NCI-H2081 (cell line): ENCODE results near the gene POFUT1.
"Not testable (repeated sequence)": the region's sequence is repeated elsewhere in the genome, so short reads cannot be mapped to it uniquely, and the experiment has no call there.

Experiments used
- DNase-seq, 2 experiments: peaks; one replicate each; lab custom pipeline; 2025; lab: John Stamatoyannopoulos, UW

The POFUT1 gene

GRCh38 chr20:32189123-32189410 lies 18.6 kb upstream of the POFUT1 start:
- no peak for DNase-seq

GRCh38 chr20:32189691-32190615 lies 17.7 kb upstream of the POFUT1 start:
- DNase-seq, result no peak

GRCh38 chr20:32190616-32191415 lies 16.9 kb upstream of the POFUT1 start:
- DNase-seq, result no peak

DNA sequence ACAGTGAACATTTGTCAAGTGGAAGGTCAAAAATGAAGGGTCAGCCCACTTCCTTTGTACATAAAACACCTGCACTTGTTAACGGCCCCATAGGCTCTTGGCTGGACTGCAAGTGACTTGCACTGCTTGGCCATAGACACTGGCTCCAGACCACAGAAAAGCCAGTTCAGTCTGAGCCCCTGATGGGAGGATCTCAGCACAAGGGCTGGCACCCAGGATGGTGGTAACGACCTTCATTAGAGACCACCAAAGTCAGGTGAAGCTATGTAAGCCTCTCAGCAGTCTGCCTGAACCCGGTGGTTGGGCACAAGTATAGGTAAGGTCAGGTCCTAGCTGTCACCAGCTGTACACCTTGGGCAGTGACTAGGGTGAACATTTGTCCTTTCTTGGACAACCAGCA lies 16.3 kb upstream of the POFUT1 start:
- DNase-seq, result no peak

DNA sequence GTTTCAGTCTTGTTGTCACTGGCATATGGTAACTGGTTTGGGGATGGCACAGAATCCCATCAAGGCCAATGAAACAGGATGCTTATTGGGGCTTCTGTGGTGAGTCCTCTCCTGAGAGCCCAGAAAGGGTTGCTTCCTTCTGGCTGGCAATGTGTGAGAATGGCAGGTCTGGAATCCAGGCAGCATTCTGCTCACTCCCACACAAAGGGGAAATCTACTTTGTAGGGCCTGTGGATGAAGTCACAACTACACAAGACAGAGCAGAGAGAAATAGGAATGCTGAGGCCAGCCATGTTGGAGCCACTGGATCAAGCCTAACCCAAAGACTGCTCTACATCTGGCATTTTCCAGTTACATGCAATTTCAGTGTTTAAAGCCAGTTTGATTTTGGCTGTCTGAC lies 15.8 kb upstream of the POFUT1 start:
- no peak for DNase-seq

DNA sequence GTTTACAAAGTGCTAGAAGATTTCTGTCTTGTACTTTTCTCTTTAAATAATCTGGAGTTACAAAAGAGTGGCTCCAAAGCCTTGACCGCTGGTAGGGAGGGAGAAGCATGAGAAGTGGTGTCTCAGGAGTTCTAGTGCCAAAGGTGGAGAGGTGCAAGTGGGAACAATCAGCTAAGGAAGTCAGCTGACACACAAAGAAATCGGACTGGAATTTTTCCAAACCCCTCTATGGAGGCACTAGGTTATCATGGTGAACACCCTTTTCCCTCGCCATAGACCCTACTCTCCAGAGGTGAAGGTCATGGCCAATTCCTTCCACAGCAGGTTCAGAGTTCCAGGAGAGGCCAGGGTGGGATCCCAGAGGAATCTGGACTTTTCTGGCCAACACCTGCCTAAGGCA lies 15.0 kb upstream of the POFUT1 start:
- DNase-seq, result no peak

DNA sequence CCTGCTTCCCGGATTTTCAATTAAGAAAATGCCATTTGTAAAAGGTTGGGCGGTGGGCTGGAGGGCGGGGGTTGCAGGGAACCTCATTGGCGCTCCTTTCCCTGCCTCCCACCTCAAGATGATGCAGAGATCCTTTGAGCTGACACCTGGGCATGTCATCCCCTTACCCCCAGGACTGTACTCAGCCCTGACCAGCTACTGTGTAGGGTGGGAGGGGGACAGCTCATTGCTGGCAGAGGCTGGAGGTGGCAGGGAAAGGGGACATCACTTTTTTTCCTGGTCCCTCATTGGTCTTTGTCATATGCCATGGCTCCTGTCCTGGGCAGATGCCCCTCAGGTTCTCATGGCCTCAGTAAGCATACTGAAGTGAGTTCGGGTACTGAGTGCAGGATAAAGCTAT lies 14.3 kb upstream of the POFUT1 start:
- not testable (repeated sequence) for DNase-seq

- no peak for DNase-seq
Observed at GRCh38 chr20:32193996-32194395, 13.7 kb upstream of the POFUT1 start.

DNA sequence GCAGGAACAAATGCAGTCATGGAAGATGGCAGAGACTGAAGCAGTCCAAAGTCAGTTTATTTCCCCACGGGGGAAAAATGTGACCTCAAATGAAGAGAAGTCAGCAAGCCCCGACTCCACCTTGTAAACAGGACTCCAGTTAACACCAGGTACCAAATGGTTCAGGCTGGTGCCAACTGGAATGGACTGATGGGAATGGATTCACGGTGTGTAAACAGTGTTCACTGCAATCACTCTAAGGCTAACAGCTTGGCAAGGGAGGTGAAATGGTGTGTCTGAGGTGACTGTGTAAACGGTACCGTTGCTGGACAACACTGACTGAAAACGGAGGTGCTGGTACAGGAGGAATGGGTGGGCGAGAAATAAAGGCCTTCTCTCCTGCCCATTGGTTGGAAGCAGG lies 12.1 kb upstream of the POFUT1 start:
- no peak for DNase-seq

- DNase-seq, result not testable (repeated sequence)
Observed at GRCh38 chr20:32196613-32197012, 11.1 kb upstream of the POFUT1 start.

DNA sequence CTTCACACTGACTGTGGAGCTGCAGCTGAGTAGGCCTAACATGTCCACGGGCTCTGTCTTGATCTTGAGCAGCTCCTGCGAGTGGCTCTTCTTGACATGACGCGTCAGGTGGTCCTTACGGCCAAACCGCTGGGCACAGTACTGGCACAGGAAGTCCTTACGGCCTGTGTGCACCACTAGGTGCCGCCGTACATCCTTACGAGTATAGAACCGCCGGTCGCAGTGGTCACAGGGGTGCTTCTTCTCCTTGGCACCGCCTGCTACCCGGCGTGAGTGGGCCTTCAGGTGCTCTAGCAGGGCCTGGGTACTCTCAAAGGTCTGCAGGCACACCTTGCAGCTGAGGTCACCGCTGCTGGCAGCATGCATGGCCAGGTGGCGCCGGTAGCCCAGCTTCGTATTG lies 10.5 kb upstream of the POFUT1 start:
- DNase-seq, result not testable (repeated sequence)

DNA sequence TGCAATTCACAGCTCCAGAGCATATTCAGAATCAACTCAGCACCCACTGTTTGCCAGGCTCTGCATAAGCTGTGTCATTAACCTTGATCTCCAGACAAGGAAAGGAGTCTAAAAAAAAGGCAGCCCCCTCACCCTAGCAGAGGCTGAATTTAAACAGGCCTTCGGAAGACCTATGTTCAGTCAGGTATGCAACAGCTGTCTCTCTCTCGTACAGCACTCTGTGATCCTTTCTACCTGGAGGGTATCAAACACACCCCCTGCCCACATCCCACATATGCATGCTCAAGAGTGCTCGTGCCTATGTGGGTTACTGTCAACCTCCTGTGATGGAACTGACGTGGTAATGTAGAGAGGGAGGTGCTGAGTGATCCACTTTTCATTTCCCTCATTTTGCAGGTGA lies 8.7 kb upstream of the POFUT1 start:
- DNase-seq, result no peak

GRCh38 chr20:32201296-32201976 lies 6.2 kb upstream of the POFUT1 start:
- DNase-seq, result no peak

DNA sequence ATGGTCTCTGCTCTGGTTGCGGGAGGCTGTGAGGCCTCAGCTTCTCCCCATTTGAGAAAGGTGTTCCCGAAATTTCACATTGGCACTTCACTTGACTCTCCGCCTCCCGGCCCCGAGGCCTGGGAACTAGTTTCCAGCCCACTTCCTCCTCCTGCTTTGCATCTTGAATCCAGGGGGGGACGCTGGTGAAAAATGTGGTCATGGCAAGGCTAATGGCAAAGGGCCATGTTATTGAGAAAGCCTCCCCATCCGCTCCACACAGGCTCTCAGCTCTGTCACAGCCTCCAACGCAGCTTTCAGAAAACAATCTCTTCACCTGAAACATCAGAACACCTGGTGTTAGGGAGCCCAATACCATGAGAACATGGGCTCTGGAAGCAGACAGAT lies 5.7 kb upstream of the POFUT1 start:
- no peak for DNase-seq

GRCh38 chr20:32203356-32204204 lies 4.1 kb upstream of the POFUT1 start:
- peak in 1 of 2 experiments; percentile 30 for DNase-seq

DNA sequence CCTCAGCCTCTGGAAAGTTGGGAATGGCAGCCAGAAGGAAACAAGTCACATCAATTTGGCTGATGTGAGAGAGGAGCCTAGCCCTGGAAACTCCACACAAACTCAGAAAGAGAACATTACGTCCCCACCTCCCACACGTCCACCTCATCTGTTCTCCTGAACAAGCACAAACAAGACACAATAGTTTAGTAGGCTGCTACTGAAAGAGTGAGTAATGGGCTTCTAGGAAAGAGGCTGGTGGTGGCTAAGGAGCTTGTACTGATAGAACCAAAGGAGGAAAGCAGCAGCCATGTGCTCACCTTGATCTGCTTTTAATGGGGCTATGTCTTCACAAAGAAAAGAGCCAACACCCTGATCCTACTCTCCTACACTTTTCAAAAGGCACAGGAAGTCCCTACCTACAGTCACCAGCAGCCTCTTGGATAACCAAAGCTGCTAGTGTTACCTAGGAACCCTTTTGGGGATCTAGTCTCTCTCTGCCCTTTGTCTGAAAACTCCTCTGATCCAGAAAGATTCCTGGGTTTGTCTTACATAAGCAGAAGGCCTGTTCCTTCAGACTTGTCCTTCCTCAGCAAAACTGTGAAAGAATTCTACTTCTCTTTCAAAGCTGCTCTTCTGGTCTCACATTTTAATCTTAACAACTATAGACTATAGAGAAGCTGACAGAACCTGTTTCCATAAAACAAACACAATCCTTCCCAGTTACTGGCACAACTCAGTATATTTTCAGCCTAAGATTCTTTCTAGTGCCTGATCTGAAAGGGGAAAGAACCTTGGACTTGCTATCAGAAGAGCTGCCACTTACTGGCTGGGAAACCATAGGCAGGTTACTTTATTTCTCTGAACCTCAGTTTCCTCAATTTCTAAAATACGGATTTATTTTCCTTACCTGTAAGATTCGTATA lies 3.2 kb upstream of the POFUT1 start:
- no peak for DNase-seq

DNA sequence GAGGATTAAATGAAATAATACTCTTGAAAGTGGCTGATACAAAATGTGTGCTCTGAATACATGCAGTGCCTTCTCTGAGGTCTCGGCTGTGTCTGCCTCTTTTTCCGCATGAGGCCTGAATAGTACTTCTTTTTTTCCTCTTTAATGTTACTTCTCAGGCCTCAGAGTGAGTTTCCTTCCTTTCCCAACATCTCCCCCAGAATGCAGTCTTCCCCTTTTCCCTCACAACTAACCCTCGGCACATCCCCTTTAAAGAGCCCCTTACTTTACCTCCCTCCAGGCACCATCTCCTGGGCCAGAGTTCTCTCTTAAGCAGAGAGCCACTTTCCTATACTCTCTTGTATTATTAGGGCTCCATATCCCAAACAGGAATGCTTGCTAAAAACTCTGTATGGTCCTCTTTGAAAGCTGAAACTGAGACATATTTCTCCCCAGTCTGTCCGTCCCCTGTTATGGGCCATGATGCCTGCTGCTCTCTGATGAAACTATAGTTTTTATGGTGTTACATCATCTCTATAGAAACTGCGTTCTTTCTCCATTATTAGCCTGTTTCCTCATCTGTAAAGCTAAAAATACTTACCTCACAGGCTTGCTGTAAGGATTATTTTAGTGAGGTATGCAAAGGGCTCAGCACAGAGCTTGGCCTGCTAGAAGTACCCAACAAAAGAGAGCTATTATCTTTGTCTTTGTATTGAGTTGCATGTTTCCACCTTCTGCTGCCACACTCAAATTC lies 2.4 kb upstream of the POFUT1 start:
- DNase-seq, result no peak

- DNase-seq, result no peak
Observed at GRCh38 chr20:32205843-32206759, 1.6 kb upstream of the POFUT1 start.
